Mucosa of descending colon (tissue), 3 donors: ENCODE data around the gene DQX1. TPM values are rescaled to one million over a fixed set of nuclear protein-coding genes. Genes with fewer than 3 reads are reported as not detected.
"Not testable (repeated sequence)": the region's sequence is repeated elsewhere in the genome, so short reads cannot be mapped to it uniquely, and the experiment has no call there.

Source experiments
- ATAC-seq: fragments of 200-7000 bp; cut with Tn5 transposase; one replicate; pipeline ENCODE4 v1.9.1; 2020; ENCODE audit warnings: mild to moderate bottlenecking, moderate library complexity
- DNase-seq, 3 donors: peaks; one replicate each; pipeline ENCODE4 v3.0.0-alpha.2; 2020
- H3K36me3 ChIP-seq: fragments of 200-600 bp; one replicate; pipeline ENCODE4 v1.8.0; 2021; ENCODE audit warnings: low read depth, mild to moderate bottlenecking
- H3K4me1 ChIP-seq: fragments of 200-600 bp; one replicate; pipeline ENCODE4 v1.8.0; 2021; ENCODE audit warnings: low read depth, mild to moderate bottlenecking
- H3K4me3 ChIP-seq: fragments of 200-600 bp; one replicate; pipeline ENCODE4 v1.8.0; 2021; ENCODE audit warnings: mild to moderate bottlenecking
- H3K9me3 ChIP-seq: fragments of 200-600 bp; one replicate; pipeline ENCODE4 v1.8.0; 2021; ENCODE audit warnings: mild to moderate bottlenecking
- intact Hi-C, 2 donors: fragments of 100-400 bp; cut with DNase I in 1 of 2; cut with micrococcal nuclease in 1 of 2; formaldehyde crosslinking; loops; one replicate each; pipeline versions ENCODE4 v1.11.0 to v1.11.1; 2022; cut with DNase I, micrococcal nuclease
- total RNA-seq, 3 donors: library from RNA; stranded (reverse); fragmentation: NEBNext Ultra II Directional in 2 of 3; extraction: Animal tissue kit (Norgen Biotek cat#: 25700) in 2 of 3; gene quantifications; one replicate each; pipeline versions ENCODE4 v1.2.1 to v1.2.4, GENCODE V29; 2021 to 2023
- TF ChIP-seq, protein P1 (sequence below): fragments of 200-600 bp; IDR thresholded peaks from one replicate; pipeline ENCODE4 v1.8.0; 2022; ENCODE audit warnings: antibody characterized with exemption, mild to moderate bottlenecking
- donor health status: DM: no; HTN: no; CAD: no; lungs with moderate emphysema.
- donor health status: DM: no; HTN: no; CAD: no.
- donor health status: DM: no; HTN: yes; CAD: no.

The DQX1 gene
- total RNA-seq, 3 donors from 2014 or later = 17.9 to 58.3 (median 22.2) TPM

GRCh38 chr2:74472086-74472944 lies 53.7 kb downstream of the DQX1 start, which contains the start of gene MRPL53:
MRPL53 (minus strand) TSS chr2:74472680; CDS start chr2:74472660, 20 bp downstream.
- DNase-seq = peak; percentile 96 to 97 (median 97)
- peak; percentile 97 for ATAC-seq
- TF ChIP-seq, protein P1, sequence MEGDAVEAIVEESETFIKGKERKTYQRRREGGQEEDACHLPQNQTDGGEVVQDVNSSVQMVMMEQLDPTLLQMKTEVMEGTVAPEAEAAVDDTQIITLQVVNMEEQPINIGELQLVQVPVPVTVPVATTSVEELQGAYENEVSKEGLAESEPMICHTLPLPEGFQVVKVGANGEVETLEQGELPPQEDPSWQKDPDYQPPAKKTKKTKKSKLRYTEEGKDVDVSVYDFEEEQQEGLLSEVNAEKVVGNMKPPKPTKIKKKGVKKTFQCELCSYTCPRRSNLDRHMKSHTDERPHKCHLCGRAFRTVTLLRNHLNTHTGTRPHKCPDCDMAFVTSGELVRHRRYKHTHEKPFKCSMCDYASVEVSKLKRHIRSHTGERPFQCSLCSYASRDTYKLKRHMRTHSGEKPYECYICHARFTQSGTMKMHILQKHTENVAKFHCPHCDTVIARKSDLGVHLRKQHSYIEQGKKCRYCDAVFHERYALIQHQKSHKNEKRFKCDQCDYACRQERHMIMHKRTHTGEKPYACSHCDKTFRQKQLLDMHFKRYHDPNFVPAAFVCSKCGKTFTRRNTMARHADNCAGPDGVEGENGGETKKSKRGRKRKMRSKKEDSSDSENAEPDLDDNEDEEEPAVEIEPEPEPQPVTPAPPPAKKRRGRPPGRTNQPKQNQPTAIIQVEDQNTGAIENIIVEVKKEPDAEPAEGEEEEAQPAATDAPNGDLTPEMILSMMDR = no peak
- H3K4me1 ChIP-seq = peaks cover 19% of the 10 kb centered on the region
- intact Hi-C loops = no loop called here
- no peaks in the 10 kb centered on the region for H3K36me3 ChIP-seq
- no peaks in the 10 kb centered on the region for H3K9me3 ChIP-seq
- peak within 1 kb of the TSS; percentile 37 for H3K4me3 ChIP-seq

DNA sequence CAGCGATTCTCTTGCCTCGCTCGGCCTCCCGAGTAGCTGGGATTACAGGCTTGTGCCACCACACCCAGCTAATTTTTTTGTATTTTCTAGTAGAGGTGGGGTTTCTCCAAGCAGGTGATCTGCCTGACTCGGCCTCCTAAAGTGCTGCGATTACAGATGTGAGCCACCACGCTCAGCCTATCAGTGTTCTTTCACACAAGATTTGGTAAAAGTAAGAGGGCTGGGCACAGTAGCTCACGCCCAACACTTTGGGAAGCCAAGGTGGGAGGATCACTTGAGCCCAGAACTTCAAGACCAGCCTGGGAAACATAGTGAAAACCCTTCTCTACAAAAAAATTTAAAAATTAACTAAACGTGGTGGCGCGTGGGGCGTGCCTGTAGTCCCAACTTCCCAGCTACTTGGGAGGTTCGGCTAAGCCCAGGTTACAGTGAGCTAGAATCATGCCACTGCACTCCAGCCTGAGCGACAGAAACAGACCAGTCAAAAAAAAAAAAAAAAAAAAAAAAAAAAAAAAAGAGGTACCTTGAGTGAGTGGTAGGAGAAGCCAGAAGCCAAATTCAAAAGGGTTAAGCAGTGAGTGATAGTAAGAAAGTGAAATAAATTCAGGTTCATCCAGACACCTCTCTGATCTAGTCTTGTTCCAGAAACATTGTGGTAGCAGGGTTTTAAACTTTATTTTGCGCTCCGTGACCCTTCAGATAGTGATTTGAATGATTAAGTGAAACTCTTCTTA lies 54.5 kb downstream of the DQX1 start:
- H3K36me3 ChIP-seq = no peaks in the 10 kb centered on the region
- TF ChIP-seq, protein P1 = no peak
- H3K4me1 ChIP-seq = peaks cover 19% of the 10 kb centered on the region
- ATAC-seq = peak; percentile 4
- no peak for DNase-seq
- intact Hi-C loops = no loop called here
- no peaks in the 10 kb centered on the region for H3K9me3 ChIP-seq
- peak overlapping the region; percentile 37 for H3K4me3 ChIP-seq

- H3K36me3 ChIP-seq, ATAC-seq, intact Hi-C loops, H3K9me3 ChIP-seq, H3K4me3 ChIP-seq, DNase-seq: not testable (repeated sequence)
- peaks cover 24% of the 10 kb centered on the region for H3K4me1 ChIP-seq
These were observed 55.3 kb downstream of the DQX1 start for GRCh38 chr2:74470742-74471141.

Other genes with a start within 250 kb of the DQX1 start
- 1 to 10 TPM; 2.1 to 3.1 (median 2.1) TPM for gene SLC4A5, start 182.8 kb downstream of the DQX1 start, total RNA-seq
- gene DCTN1, start 145.9 kb downstream of the DQX1 start, total RNA-seq = 100 to 1,000 TPM; 114 to 159 (median 116) TPM
- gene C2orf81, start 104.6 kb downstream of the DQX1 start, total RNA-seq = 1 to 10 TPM in 2 of 3 donors, under 1 TPM in 1; 0.53 to 2.3 (median 1.9) TPM
- 1 to 10 TPM; 4.0 to 4.8 (median 4.5) TPM for gene WDR54, start 104.5 kb downstream of the DQX1 start, total RNA-seq
- gene RTKN, start 84.3 kb downstream of the DQX1 start, total RNA-seq = 10 to 100 TPM; 49.2 to 60.7 (median 49.7) TPM
- 10 to 100 TPM; 25.0 to 36.5 (median 32.3) TPM for gene INO80B, start 71.1 kb downstream of the DQX1 start, total RNA-seq
- 10 to 100 TPM; 51.1 to 60.6 (median 56.1) TPM for gene WBP1, start 67.8 kb downstream of the DQX1 start, total RNA-seq
- 10 to 100 TPM; 45.7 to 64.0 (median 52.7) TPM for gene MOGS, start 60.8 kb downstream of the DQX1 start, total RNA-seq
- gene MRPL53, start 53.6 kb downstream of the DQX1 start, total RNA-seq = 10 to 100 TPM; 48.2 to 63.6 (median 57.1) TPM
- gene CCDC142, start 43.2 kb downstream of the DQX1 start, total RNA-seq = 10 to 100 TPM; 22.6 to 36.5 (median 28.5) TPM
- 10 to 100 TPM; 27.2 to 34.1 (median 30.9) TPM for gene TTC31, start 43.1 kb downstream of the DQX1 start, total RNA-seq
- 1 to 10 TPM; 1.0 to 1.5 (median 1.5) TPM for gene LBX2, start 26.6 kb downstream of the DQX1 start, total RNA-seq
- gene PCGF1, start 18.5 kb downstream of the DQX1 start, total RNA-seq = 10 to 100 TPM; 20.3 to 29.1 (median 22.3) TPM
- gene TLX2, start 11.8 kb downstream of the DQX1 start, total RNA-seq = 1 to 10 TPM in 1 of 3 donors, under 1 TPM in 2; 0.17 to 1.6 (median 0.51) TPM
- gene AUP1, start 3.5 kb upstream of the DQX1 start, total RNA-seq = 100 to 1,000 TPM; 108 to 179 (median 129) TPM
- gene HTRA2, start 3.7 kb upstream of the DQX1 start, total RNA-seq = 10 to 100 TPM; 22.2 to 37.1 (median 23.3) TPM
- gene LOXL3, start 27.7 kb upstream of the DQX1 start, total RNA-seq = 1 to 10 TPM; 2.2 to 6.9 (median 4.4) TPM
- 10 to 100 TPM; 16.5 to 18.9 (median 18.5) TPM for gene DOK1, start 28.5 kb upstream of the DQX1 start, total RNA-seq
- under 1 TPM; 0.19 to 0.43 (median 0.31) TPM for gene M1AP, start 122.1 kb upstream of the DQX1 start, total RNA-seq
- gene SEMA4F, start 128.0 kb upstream of the DQX1 start, total RNA-seq = 1 to 10 TPM; 3.9 to 5.7 (median 4.4) TPM